CD14-positive monocyte (primary cell): ENCODE results near the gene LRRC73. TPM values are rescaled to one million over a fixed set of nuclear protein-coding genes. Genes with fewer than 3 reads are reported as not detected.

Experiments used
- DNase-seq, 3 donors: peaks; one replicate each; pipeline ENCODE4 v3.0.0-alpha.2; 2011 to 2022
- H2AFZ ChIP-seq: 2 replicates; pipeline ENCODE4 v1.6.0; 2012; ENCODE audit warnings: mild to moderate bottlenecking, low read depth, low read length, inconsistent platforms; ENCODE audit not compliant: insufficient read depth, poor library complexity, severe bottlenecking
- H3K27ac ChIP-seq, 2 donors: 1 replicate in 1 of 2; 2 replicates in 1 of 2; pipeline ENCODE4 v1.5.1; 2012 to 2013; ENCODE audit warnings: low read length in 2 of 2, control low read depth in 1 of 2, inconsistent platforms in 1 of 2, low read depth in 1 of 2, mild to moderate bottlenecking in 1 of 2
- H3K27me3 ChIP-seq, 2 donors: one replicate each; pipeline versions ENCODE4 v1.6.0 to v1.6.1; 2011 to 2013; ENCODE audit warnings: low read length in 2 of 2; ENCODE audit not compliant: control insufficient read depth in 2 of 2, insufficient read depth in 2 of 2
- H3K36me3 ChIP-seq, 2 donors: replicated peaks in 1 of 2; 1 replicate in 1 of 2; 2 replicates in 1 of 2; pipeline versions ENCODE4 v1.5.1 to v1.6.1; 2012 to 2013; ENCODE audit warnings: low read length in 2 of 2, control low read depth in 1 of 2, inconsistent platforms in 1 of 2, mild to moderate bottlenecking in 1 of 2; ENCODE audit not compliant: insufficient read depth in 2 of 2, control insufficient read depth in 1 of 2
- H3K4me1 ChIP-seq, 2 donors: 1 replicate in 1 of 2; 2 replicates in 1 of 2; pipeline versions ENCODE4 v1.5.1 to v1.6.1; 2012 to 2013; ENCODE audit warnings: low read length in 2 of 2, control low read depth in 1 of 2, inconsistent platforms in 1 of 2, mild to moderate bottlenecking in 1 of 2, moderate library complexity in 1 of 2; ENCODE audit not compliant: insufficient read depth in 2 of 2, control insufficient read depth in 1 of 2
- H3K4me2 ChIP-seq: replicated peaks from 2 replicates; pipeline ENCODE3; 2012; ENCODE audit warnings: low read length, moderate library complexity, mild to moderate bottlenecking; ENCODE audit not compliant: poor library complexity, severe bottlenecking; ENCODE audit errors: extremely low read depth
- H3K4me3 ChIP-seq, 3 experiments: fragments of 200-600 bp in 1 of 3; sonication (generic) in 1 of 3; replicated peaks in 1 of 3; 1 replicate in 2 of 3; 2 replicates in 1 of 3; pipeline ENCODE4 v1.5.1; 2011 to 2013; ENCODE audit warnings: low read length in 3 of 3, mild to moderate bottlenecking in 3 of 3, control low read depth in 2 of 3, low read depth in 2 of 3, inconsistent platforms in 1 of 3, moderate library complexity in 1 of 3
- H3K79me2 ChIP-seq: 2 replicates; pipeline ENCODE4 v1.6.0; 2012; ENCODE audit warnings: mild to moderate bottlenecking, control low read depth, inconsistent platforms, low read length, moderate library complexity; ENCODE audit not compliant: insufficient read depth
- H3K9ac ChIP-seq: 2 replicates; pipeline ENCODE4 v1.6.0; 2017; ENCODE audit warnings: low read length, mild to moderate bottlenecking; ENCODE audit not compliant: insufficient read depth, poor library complexity, severe bottlenecking
- H3K9me3 ChIP-seq, 2 donors: replicated peaks in 1 of 2; 1 replicate in 1 of 2; 2 replicates in 1 of 2; pipeline versions ENCODE4 v1.5.1 to v1.6.1; 2012 to 2013; ENCODE audit warnings: low read length in 2 of 2, control low read depth in 1 of 2; ENCODE audit not compliant: control insufficient read depth in 1 of 2, insufficient read depth in 1 of 2
- H4K20me1 ChIP-seq: 2 replicates; pipeline ENCODE4 v1.6.0; 2012; ENCODE audit warnings: mild to moderate bottlenecking, low read length, control low read depth, moderate library complexity; ENCODE audit not compliant: insufficient read depth
- H3K27ac Mint-ChIP-seq, 7 donors: one replicate each; pipeline ENCODE4 v1.8.0; 2020; ENCODE audit warnings: mild to moderate bottlenecking in 7 of 7, mixed read lengths in 7 of 7, moderate library complexity in 6 of 7, inconsistent platforms in 2 of 7
- H3K27me3 Mint-ChIP-seq, 3 donors: one replicate each; pipeline ENCODE4 v1.8.0; 2021 to 2022; ENCODE audit warnings: low read depth in 3 of 3, mild to moderate bottlenecking in 3 of 3, mixed read lengths in 3 of 3, moderate library complexity in 3 of 3, inconsistent platforms in 1 of 3
- H3K36me3 Mint-ChIP-seq, 2 donors: one replicate each; pipeline ENCODE4 v1.8.0; 2020; ENCODE audit warnings: mixed read lengths in 2 of 2, inconsistent platforms in 1 of 2, mild to moderate bottlenecking in 1 of 2
- H3K4me1 Mint-ChIP-seq: one replicate; pipeline ENCODE4 v1.8.0; 2020; ENCODE audit warnings: mild to moderate bottlenecking, mixed read lengths
- H3K4me3 Mint-ChIP-seq, 2 donors: one replicate each; pipeline ENCODE4 v1.8.0; 2020; ENCODE audit warnings: mild to moderate bottlenecking in 2 of 2, mixed read lengths in 2 of 2, moderate library complexity in 1 of 2
- H3K9me3 Mint-ChIP-seq, 7 donors: one replicate each; pipeline ENCODE4 v1.8.0; 2020 to 2022; ENCODE audit warnings: mixed read lengths in 7 of 7, mild to moderate bottlenecking in 6 of 7, moderate library complexity in 6 of 7, inconsistent platforms in 2 of 7
- CTCF ChIP-seq: fragments of 200-600 bp; IDR thresholded peaks from one replicate; pipeline ENCODE4 v1.8.0; 2022; ENCODE audit warnings: antibody characterized with exemption, mild to moderate bottlenecking
- WGBS: methylation state at CpG from one replicate; pipeline ENCODE4 v1.1.5; 2013; ENCODE audit warnings: missing lambda C conversion rate; ENCODE audit not compliant: insufficient coverage; 5-methylcytosine and 5-hydroxymethylcytosine counted together
- intact Hi-C, 2 donors: fragments of 100-400 bp; cut with micrococcal nuclease; formaldehyde crosslinking; loops; one replicate each; pipeline versions ENCODE4 v1.15.0 to v1.15.1; 2023
- polyA plus RNA-seq, 3 donors: library from polyadenylated mRNA; depleted of rRNA in 1 of 3; unstranded in 2 of 3; stranded (reverse) in 1 of 3; fragments of 300-500 nt in 2 of 3; fragments of >200 nt in 1 of 3; fragmentation: Illumina TruSeq in 2 of 3; gene quantifications; 1 replicate in 2 of 3; 2 replicates in 1 of 3; pipeline ENCODE4 v1.2.3, GENCODE V29; 2012 to 2021

Gene LRRC73
- polyA plus RNA-seq, 3 donors: not detected

GRCh38 chr6:43520097-43520496 is 10.0 kb upstream of the LRRC73 start:
- H3K4me1 ChIP-seq: peaks cover 21 to 24% of the 10 kb centered on the region in 2 donors
- intact Hi-C loops: no loop called here
- H3K4me1 Mint-ChIP-seq: peaks cover 14% of the 10 kb centered on the region
- no peaks in the 10 kb centered on the region for H3K27me3 ChIP-seq
- H3K9me3 ChIP-seq: no peaks in the 10 kb centered on the region
- no peak overlapping the region for H3K4me3 ChIP-seq
- DNase-seq: no peak
- 100% methylated on average over 3 of the region's 8 CpGs for WGBS
- no peak for TF ChIP-seq CTCF
- H3K27ac ChIP-seq: no peak overlapping the region
- no peaks in the 10 kb centered on the region for H3K9me3 Mint-ChIP-seq
- H4K20me1 ChIP-seq: peaks cover 12% of the 10 kb centered on the region
- H2AFZ ChIP-seq: no peak overlapping the region
- H3K9ac ChIP-seq: no peak overlapping the region
- H3K36me3 ChIP-seq: peaks cover 61 to 71% of the 10 kb centered on the region in 2 donors
- H3K36me3 Mint-ChIP-seq: peaks cover 8 to 57% of the 10 kb centered on the region in 2 donors
- peaks cover 0 to 1% (median 0%) of the 10 kb centered on the region in 3 donors for H3K27me3 Mint-ChIP-seq
- peak overlapping the region in 1 of 7 donors; percentile 16 for H3K27ac Mint-ChIP-seq
- no peak overlapping the region for H3K4me2 ChIP-seq
- no peak overlapping the region for H3K4me3 Mint-ChIP-seq
- peaks cover 44% of the 10 kb centered on the region for H3K79me2 ChIP-seq

GRCh38 chr6:43517505-43518357 is 7.6 kb upstream of the LRRC73 start:
- no peak for TF ChIP-seq CTCF
- Histone ChIP-seq H3K36me3 (peaks cover 58 to 71% of the 10 kb centered on the region in 2 donors), H3K4me1 (peaks cover 23 to 31% of the 10 kb centered on the region in 2 donors), H2AFZ (peak overlapping the region; percentile 99), H3K79me2 (peaks cover 54% of the 10 kb centered on the region), H3K27me3 (no peaks in the 10 kb centered on the region), H4K20me1 (peaks cover 28% of the 10 kb centered on the region), H3K4me2 (peak overlapping the region; percentile 99), H3K4me3 (peak overlapping the region; percentile 61 to 100 (median 78)), H3K9me3 (no peaks in the 10 kb centered on the region), H3K9ac (peak overlapping the region; percentile 92), H3K27ac (peak overlapping the region in 1 of 2 donors; percentile 93)
- Mint-ChIP-seq H3K36me3 (peaks cover 31 to 53% of the 10 kb centered on the region in 2 donors), H3K4me3 (no peak overlapping the region), H3K27me3 (no peaks in the 10 kb centered on the region), H3K27ac (no peak overlapping the region), H3K9me3 (no peaks in the 10 kb centered on the region), H3K4me1 (peaks cover 24% of the 10 kb centered on the region)
- DNase-seq: no peak
- intact Hi-C loops: loop anchor here (5.0 to 10.0 kb wide), 4 partner anchors 153 to 503 kb away; partner anchors contain the start of genes SRF (in 2 of the 2), KLHDC3 (in 1 of the 2), MEA1 (in 1 of the 2) and ZNF318 (in 1 of the 2)
- WGBS: 9% methylated on average over 10 of the region's 10 CpGs
